ENCODE results near the gene PCCA.

Gene PCCA

DNA sequence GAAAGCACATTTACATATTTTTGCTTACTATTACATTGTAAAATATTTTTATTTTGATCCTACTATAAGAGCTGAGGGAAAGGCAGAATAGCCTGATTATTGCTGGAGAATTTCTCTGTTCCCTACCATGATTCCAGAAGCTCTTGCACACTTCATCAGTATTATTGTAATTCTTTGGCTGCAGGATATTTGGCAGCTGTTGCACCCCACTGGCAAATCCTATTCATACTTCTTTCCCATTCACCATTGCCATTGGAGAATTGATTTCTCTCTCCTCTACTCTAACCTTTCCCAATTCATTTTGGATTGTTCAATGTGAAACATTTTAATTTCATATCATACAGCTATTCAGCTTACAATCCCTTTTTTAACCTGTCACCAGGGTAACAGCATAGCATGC lies 261.7 kb downstream of the PCCA start:
- TF ChIP-seq CTCF (IDR thresholded peaks at IDR 0.05; ENCODE audit: borderline replicate concordance, control extremely low read depth, extremely low read depth, insufficient read depth, missing control alignments) = no peak
- no peak for DNase-seq (ENCODE audit: low spot score)
- in situ Hi-C loops (cut with MboI; ENCODE audit: low sequenced_read_pairs, unreplicated experiment) = no loop called here

- in situ Hi-C loops (cut with MboI; ENCODE audit: low sequenced_read_pairs, unreplicated experiment) = no loop called here
- no peak for DNase-seq (ENCODE audit: low spot score)
- no peak for TF ChIP-seq CTCF (IDR thresholded peaks at IDR 0.05; ENCODE audit: borderline replicate concordance, control extremely low read depth, extremely low read depth, insufficient read depth, missing control alignments)
Observed at GRCh38 chr13:100356426-100356825, 267.5 kb downstream of the PCCA start.

DNA sequence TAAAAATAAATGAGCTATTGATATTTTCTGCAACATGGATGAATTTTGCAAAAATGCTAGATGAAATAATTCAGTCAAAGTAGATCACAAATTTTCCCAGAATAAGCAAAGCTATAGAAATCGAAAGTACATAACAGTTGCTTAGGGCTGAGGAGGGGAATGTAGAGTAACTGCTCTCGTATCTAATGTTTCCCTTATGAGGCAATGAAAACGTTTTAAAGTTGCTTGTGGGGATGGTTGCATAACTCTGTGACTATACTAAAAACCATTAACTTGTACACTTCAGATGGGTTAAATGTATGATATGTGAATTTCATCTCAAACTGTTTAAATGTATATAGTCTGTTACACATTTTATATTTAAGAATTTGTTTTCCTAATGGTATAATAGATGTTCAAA lies 268.0 kb downstream of the PCCA start:
- no peak for TF ChIP-seq CTCF (IDR thresholded peaks at IDR 0.05; ENCODE audit: borderline replicate concordance, control extremely low read depth, extremely low read depth, insufficient read depth, missing control alignments)
- in situ Hi-C loops (cut with MboI; ENCODE audit: low sequenced_read_pairs, unreplicated experiment) = no loop called here
- no peak for DNase-seq (ENCODE audit: low spot score)

- in situ Hi-C loops (cut with MboI; ENCODE audit: low sequenced_read_pairs, unreplicated experiment) = no loop called here
Observed at GRCh38 chr13:100357764-100358163, 268.9 kb downstream of the PCCA start.

GRCh38 chr13:100361504-100361903 lies 272.6 kb downstream of the PCCA start:
- DNase-seq (ENCODE audit: low spot score) = no peak
- TF ChIP-seq CTCF (IDR thresholded peaks at IDR 0.05; ENCODE audit: borderline replicate concordance, control extremely low read depth, extremely low read depth, insufficient read depth, missing control alignments) = no peak
- in situ Hi-C loops (cut with MboI; ENCODE audit: low sequenced_read_pairs, unreplicated experiment) = no loop called here

More at GRCh38 chr13:100357764-100358163, 268.9 kb downstream of the PCCA start:
- no peak for TF ChIP-seq CTCF (IDR thresholded peaks at IDR 0.05; ENCODE audit: borderline replicate concordance, control extremely low read depth, extremely low read depth, insufficient read depth, missing control alignments)
- DNase-seq (ENCODE audit: low spot score) = no peak

- in situ Hi-C loops (cut with MboI; ENCODE audit: low sequenced_read_pairs, unreplicated experiment) = no loop called here
Observed at GRCh38 chr13:100362371-100362770, 273.5 kb downstream of the PCCA start.

More at GRCh38 chr13:100362371-100362770, 273.5 kb downstream of the PCCA start:
- no peak for DNase-seq (ENCODE audit: low spot score)
- TF ChIP-seq CTCF (IDR thresholded peaks at IDR 0.05; ENCODE audit: borderline replicate concordance, control extremely low read depth, extremely low read depth, insufficient read depth, missing control alignments) = no peak

Measured in GM13976 (cell line).